ENCODE data around the gene RPP25L. TPM values are rescaled to one million over a fixed set of nuclear protein-coding genes. Genes with fewer than 3 reads are reported as not detected.

RPP25L gene
- total RNA-seq, 4 donors from 2014 or later = 16.6 to 29.4 (median 21.2) TPM

DNA sequence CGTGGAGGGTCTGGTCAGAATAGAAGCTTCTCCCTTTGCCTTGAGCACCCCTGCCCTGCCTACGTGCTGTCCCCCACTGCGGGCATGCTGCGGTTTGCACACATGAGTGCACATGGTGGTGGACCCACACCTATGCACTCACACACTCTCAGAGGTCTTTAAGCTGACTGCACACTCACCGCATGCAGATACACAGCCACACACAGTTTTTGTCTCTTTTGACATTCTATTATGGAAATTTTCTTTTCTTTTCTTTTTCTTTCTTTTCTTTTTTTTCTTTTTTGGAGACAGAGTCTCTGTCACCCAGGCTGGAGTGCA lies 17.6 kb upstream of the RPP25L start:
- Histone ChIP-seq H3K27me3 (peaks cover 64% of the 10 kb centered on the region), H3K4me1 (peaks cover 0 to 32% (median 6%) of the 10 kb centered on the region in 3 donors), H3K36me3 (no peaks in the 10 kb centered on the region), H3K9me3 (no peaks in the 10 kb centered on the region), H3K4me3 (peak overlapping the region in 1 of 2 donors; percentile 53), H3K27ac (no peak overlapping the region)
- no peak for ATAC-seq
- WGBS, 2 donors (ENCODE audit: low coverage in 1 of 2) = 30 to 37% methylated on average over 4 to 5 of the region's 5 CpGs
- TF ChIP-seq POLR2AphosphoS5 (IDR thresholded peaks at IDR 0.05) (no peak), CTCF (IDR thresholded peaks at IDR 0.05) (no peak), EP300 (IDR thresholded peaks at IDR 0.05) (no peak), POLR2A (IDR thresholded peaks at IDR 0.05) (no peak)

DNA sequence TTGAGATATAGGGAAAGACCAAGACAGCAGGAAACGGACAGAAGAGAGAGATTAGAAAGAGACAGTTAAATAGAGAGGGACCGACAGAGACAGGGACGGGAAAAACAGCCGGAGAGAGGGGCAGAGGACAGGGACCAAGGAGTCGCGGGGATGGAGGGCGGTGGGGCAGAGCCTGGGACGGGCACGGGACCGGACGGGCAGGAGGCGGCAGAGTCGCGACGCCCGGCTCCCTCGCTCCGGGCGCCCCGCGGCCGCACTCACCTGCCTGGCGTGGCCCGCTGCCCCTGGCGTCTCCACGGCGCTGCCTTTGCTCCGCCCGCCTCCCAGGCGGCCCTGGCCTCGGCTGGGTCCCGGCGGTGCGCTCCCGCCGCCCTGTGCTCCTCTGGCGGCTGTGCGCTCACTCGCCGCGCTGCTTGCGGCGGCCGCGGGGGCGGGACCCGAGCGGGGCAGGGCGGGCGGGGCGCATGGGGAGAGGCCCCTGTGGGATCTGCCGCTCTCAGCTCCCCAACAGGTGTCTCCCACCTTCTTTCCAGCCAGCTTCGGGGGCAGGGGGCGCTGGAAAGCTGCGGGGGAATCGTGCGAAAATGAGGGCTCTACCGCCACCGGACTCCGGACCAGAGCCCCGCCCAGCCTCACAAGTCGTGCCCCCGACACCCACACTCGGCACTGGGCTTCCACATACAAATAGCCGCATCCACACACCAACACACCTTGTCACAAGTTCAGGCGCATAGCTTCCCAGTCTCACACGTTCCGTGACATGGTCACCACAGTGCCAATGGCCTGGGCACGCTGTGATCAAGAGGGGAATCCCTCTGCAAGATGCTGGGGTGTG lies 17.0 kb upstream of the RPP25L start, which contains the start of gene ARID3C:
ARID3C (minus strand) TSS at position 411 of the 835 bp plus-strand sequence. CDS start 1,052 bp downstream, outside the sequence.
- Histone ChIP-seq H3K9me3 (no peaks in the 10 kb centered on the region), H3K36me3 (no peaks in the 10 kb centered on the region), H3K4me1 (peaks cover 0 to 32% (median 6%) of the 10 kb centered on the region in 3 donors), H3K27ac (no peak within 1 kb of the TSS), H3K27me3 (peaks cover 70% of the 10 kb centered on the region), H3K4me3 (peak within 1 kb of the TSS; percentile 12 to 53)
- peak in 2 of 4 experiments; percentile 6 to 10 for TF ChIP-seq CTCF (IDR thresholded peaks at IDR 0.05)
- no peak for TF ChIP-seq EP300 (IDR thresholded peaks at IDR 0.05)
- WGBS, 2 donors (ENCODE audit: low coverage in 1 of 2) = 1% methylated on average over 10 to 19 of the region's 69 CpGs
- peak; percentile 81 for ATAC-seq

DNA sequence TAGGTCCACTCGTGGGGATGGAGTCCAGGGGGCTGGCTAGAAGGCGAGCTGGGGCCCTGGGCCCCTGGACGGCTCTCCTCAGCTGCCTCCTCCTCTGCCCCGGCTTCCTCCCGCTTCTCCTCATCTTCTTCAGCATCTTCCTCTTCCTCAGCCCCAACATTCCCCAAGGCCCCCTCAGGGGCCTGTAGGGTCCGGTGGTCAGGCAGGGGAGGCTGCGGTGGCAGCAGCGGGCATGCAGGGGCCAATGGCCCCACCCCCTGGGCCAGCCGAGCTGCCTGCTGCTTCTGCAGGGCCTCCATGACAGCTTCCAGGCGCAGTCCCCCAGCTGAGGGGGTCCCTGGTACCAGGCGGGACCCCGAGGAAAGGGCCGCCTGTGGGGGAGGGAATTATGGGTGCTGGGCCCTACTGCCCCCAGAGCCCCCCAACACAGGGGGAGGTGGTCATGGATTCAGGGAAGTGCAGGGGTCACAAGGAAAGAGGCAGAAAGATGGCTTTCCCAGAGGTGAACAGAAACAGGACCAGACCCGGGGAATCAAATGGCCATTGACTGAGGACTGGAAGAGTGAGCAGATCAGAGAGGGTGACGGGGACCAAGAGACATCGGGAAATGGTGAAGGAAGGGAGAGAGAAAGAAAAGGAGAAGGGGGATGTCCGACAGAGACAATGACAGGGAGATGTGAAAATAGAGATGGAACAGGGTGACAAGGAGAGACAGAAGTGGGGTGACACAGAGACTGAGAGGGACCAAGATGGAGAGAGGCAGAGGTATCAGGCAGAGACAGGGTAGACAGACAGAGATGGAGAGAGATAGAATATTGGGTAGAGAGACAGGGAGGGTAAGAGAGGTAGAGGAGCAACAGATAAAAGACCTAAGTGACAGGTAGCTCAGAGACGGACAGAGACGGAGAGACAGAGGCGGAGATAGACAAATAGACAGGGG lies 16.1 kb upstream of the RPP25L start:
- peaks cover 0 to 37% (median 11%) of the 10 kb centered on the region in 3 donors for H3K4me1 ChIP-seq
- no peak overlapping the region for H3K27ac ChIP-seq
- TF ChIP-seq CTCF (IDR thresholded peaks at IDR 0.05) (no peak), EP300 (IDR thresholded peaks at IDR 0.05) (no peak), POLR2AphosphoS5 (IDR thresholded peaks at IDR 0.05) (no peak), POLR2A (IDR thresholded peaks at IDR 0.05) (no peak)
- H3K27me3 ChIP-seq = peaks cover 79% of the 10 kb centered on the region
- ATAC-seq = no peak
- peak overlapping the region in 1 of 2 donors; percentile 53 for H3K4me3 ChIP-seq
- no peaks in the 10 kb centered on the region for H3K9me3 ChIP-seq
- WGBS, 2 donors (ENCODE audit: low coverage in 1 of 2) = 20 to 23% methylated on average over 4 to 9 of the region's 20 CpGs
- no peaks in the 10 kb centered on the region for H3K36me3 ChIP-seq

DNA sequence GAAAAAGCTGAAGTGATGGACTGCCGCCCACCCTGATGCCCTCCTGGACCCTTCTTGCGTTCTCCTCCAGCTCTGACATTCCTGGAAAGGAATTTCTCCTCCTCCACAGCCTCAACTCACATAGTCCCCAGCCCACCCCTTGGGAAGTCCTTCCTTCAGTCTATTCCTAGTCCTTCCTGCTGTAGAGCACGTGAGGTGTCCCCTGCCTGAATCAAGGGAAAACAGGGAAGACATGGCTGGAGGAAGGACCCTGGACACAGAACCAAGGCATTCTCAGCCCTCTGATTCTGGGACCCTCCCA lies 13.2 kb upstream of the RPP25L start:
- Histone ChIP-seq H3K4me1 (peaks cover 0 to 43% (median 11%) of the 10 kb centered on the region in 3 donors), H3K36me3 (no peaks in the 10 kb centered on the region), H3K27me3 (peaks cover 89% of the 10 kb centered on the region), H3K27ac (no peak overlapping the region), H3K9me3 (no peaks in the 10 kb centered on the region), H3K4me3 (no peak overlapping the region)
- ATAC-seq = no peak
- TF ChIP-seq POLR2AphosphoS5 (IDR thresholded peaks at IDR 0.05) = no peak
- no peak for TF ChIP-seq EP300 (IDR thresholded peaks at IDR 0.05)
- no peak for TF ChIP-seq POLR2A (IDR thresholded peaks at IDR 0.05)
- TF ChIP-seq CTCF (IDR thresholded peaks at IDR 0.05) = no peak
- 100% methylated on average over 1 of the region's 3 CpGs; no CpG with 5 or more reads in 1 of the 2 donors for whole genome bisulfite sequencing, 2 donors (ENCODE audit: low coverage in 1 of 2)
